Renal cortex interstitium (tissue), 11 donors: ENCODE results near the gene NUP188. TPM values are rescaled to one million over a fixed set of nuclear protein-coding genes. Genes with fewer than 3 reads are reported as not detected.
A peak's percentile ranks its signal among the peaks of the same experiment; 100 is the strongest.

Experiments
- DNase-seq, 11 donors: peaks; one replicate each; pipeline ENCODE4 v3.0.0-alpha.2; 2013; ENCODE audit warnings: low read depth in 9 of 11, low spot score in 4 of 11; ENCODE audit errors: extremely low read depth in 1 of 11
- polyA plus RNA-seq, 3 donors: library from polyadenylated mRNA; unstranded; fragments of 120-200 nt; gene quantifications; one replicate each; pipeline ENCODE4 v1.2.1, GENCODE V29; 2013; ENCODE audit not compliant: insufficient read length in 3 of 3

The NUP188 gene
- polyA plus RNA-seq, 3 donors = 45.1 to 51.0 (median 46.6) TPM

GRCh38 chr9:129036923-129037766 lies 89.6 kb downstream of the NUP188 start:
- DNase-seq = no peak

- no peak for DNase-seq
Observed at GRCh38 chr9:129037767-129038098, 90.2 kb downstream of the NUP188 start.

- DNase-seq = no peak
Observed at GRCh38 chr9:129038109-129038852, 90.8 kb downstream of the NUP188 start.

- DNase-seq = no peak
Observed at GRCh38 chr9:129040113-129040643, 92.7 kb downstream of the NUP188 start.

DNA sequence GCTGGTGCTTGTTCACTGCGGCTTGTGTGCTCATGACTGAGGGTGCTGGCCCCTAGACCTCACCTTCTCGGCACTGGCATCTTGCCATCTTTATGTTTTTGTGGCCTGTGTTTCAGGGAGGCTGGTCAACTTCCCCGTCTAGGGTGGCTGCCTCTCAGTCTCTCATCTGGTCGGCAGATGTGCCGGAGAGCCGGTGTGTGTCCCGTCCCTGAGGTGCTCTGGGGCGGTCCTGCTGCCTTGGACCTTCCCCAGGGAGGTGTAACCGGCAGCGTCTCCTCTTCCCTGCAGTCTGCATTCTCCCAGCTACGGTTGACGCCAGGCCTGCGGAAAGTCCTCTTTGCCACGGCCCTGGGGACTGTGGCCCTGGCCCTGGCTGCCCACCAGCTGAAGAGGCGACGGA lies 94.5 kb downstream of the NUP188 start:
- no peak for DNase-seq

GRCh38 chr9:129052592-129052991 lies 105.1 kb downstream of the NUP188 start:
- DNase-seq = peak in 3 of 11 donors; percentile 5 to 28 (median 14)

GRCh38 chr9:129053020-129053419 lies 105.5 kb downstream of the NUP188 start:
- DNase-seq = no peak

GRCh38 chr9:129054163-129054851 lies 106.8 kb downstream of the NUP188 start:
- no peak for DNase-seq

Other genes starting within 250 kb of the NUP188 start
- 10 to 100 TPM; 11.6 to 14.0 (median 12.8) TPM for gene PKN3, start 245.2 kb upstream of the NUP188 start, polyA plus RNA-seq
- 10 to 100 TPM; 14.8 to 20.5 (median 18.8) TPM for gene ZDHHC12, start 223.6 kb upstream of the NUP188 start, polyA plus RNA-seq
- 10 to 100 TPM; 30.9 to 39.2 (median 38.0) TPM for gene ZER1, start 175.8 kb upstream of the NUP188 start, polyA plus RNA-seq
- gene TBC1D13, start 160.4 kb upstream of the NUP188 start, polyA plus RNA-seq = 10 to 100 TPM; 37.2 to 41.6 (median 38.7) TPM
- gene ENDOG, start 129.2 kb upstream of the NUP188 start, polyA plus RNA-seq = 10 to 100 TPM in 1 of 3 donors, 1 to 10 TPM in 2; 7.5 to 13.2 (median 8.5) TPM
- gene SPOUT1, start 117.9 kb upstream of the NUP188 start, polyA plus RNA-seq = 10 to 100 TPM; 31.7 to 39.8 (median 34.2) TPM
- gene KYAT1, start 65.7 kb upstream of the NUP188 start, polyA plus RNA-seq = 10 to 100 TPM; 14.5 to 27.9 (median 22.0) TPM
- 10 to 100 TPM; 26.9 to 34.5 (median 28.0) TPM for gene LRRC8A, start 65.6 kb upstream of the NUP188 start, polyA plus RNA-seq
- gene PHYHD1, start 26.7 kb upstream of the NUP188 start, polyA plus RNA-seq = 10 to 100 TPM; 51.6 to 62.8 (median 56.2) TPM
- 10 to 100 TPM; 13.0 to 17.6 (median 14.2) TPM for gene DOLK, start 96 bp upstream of the NUP188 start, polyA plus RNA-seq
- 100 to 1,000 TPM in 2 of 3 donors, 10 to 100 TPM in 1; 88.6 to 172 (median 117) TPM for gene SH3GLB2, start 80.6 kb downstream of the NUP188 start, polyA plus RNA-seq
- 10 to 100 TPM; 16.8 to 28.5 (median 21.2) TPM for gene MIGA2, start 88.9 kb downstream of the NUP188 start, polyA plus RNA-seq
- gene DOLPP1, start 133.4 kb downstream of the NUP188 start, polyA plus RNA-seq = 10 to 100 TPM; 16.0 to 23.9 (median 19.3) TPM
- 10 to 100 TPM; 38.0 to 48.9 (median 45.9) TPM for gene CRAT, start 163.1 kb downstream of the NUP188 start, polyA plus RNA-seq
- gene PTPA, start 163.7 kb downstream of the NUP188 start, polyA plus RNA-seq = 100 to 1,000 TPM in 2 of 3 donors, 10 to 100 TPM in 1; 99.1 to 135 (median 119) TPM
- gene IER5L, start 230.6 kb downstream of the NUP188 start, polyA plus RNA-seq = 10 to 100 TPM in 2 of 3 donors, 1 to 10 TPM in 1; 7.8 to 15.5 (median 14.6) TPM